IMR-90 (cell line): Measurements from ENCODE around the gene COL2A1. TPM values are rescaled to one million over a fixed set of nuclear protein-coding genes. Genes with fewer than 3 reads are reported as not detected.

Experiments used
- ATAC-seq: fragments of 200-7000 bp; cut with Tn5 transposase; 2 replicates; pipeline ENCODE4 v1.9.1; 2020; ENCODE audit warnings: low read depth, mild to moderate bottlenecking, moderate library complexity
- BruUV-seq: library from RNA; stranded (reverse); fragments of 400-500 nt; replicated peaks from 2 replicates; lab custom pipeline; 2021; lab: Mats Ljungman, UMichigan
- CTCF ChIA-PET: fragments of 300-600 bp; formaldehyde crosslinking; extraction: SDS; loops from one replicate; lab custom pipeline; 2021; ENCODE audit warnings: antibody characterized with exemption; lab: Yijun Ruan, JAX
- POLR2A ChIA-PET: fragments of 300-600 bp; sonication (Branson Sonifier 250); formaldehyde crosslinking; loops from one replicate; lab custom pipeline; 2022; ENCODE audit warnings: antibody characterized with exemption; ENCODE audit not compliant: unreplicated experiment; lab: Charles Lee
- DNase-seq: peaks from one replicate; pipeline ENCODE4 v3.0.0; 2013
- H2AFZ ChIP-seq: replicated peaks from 2 replicates; pipeline ENCODE3; 2013; ENCODE audit warnings: low read length, mild to moderate bottlenecking; ENCODE audit not compliant: poor library complexity
- H2AK5ac ChIP-seq: 2 replicates; pipeline ENCODE4 v1.6.1; 2013; ENCODE audit warnings: low read depth, low read length, inconsistent platforms
- H2AK9ac ChIP-seq: replicated peaks from 2 replicates; pipeline ENCODE3; 2013; ENCODE audit warnings: mild to moderate bottlenecking, low read depth, low read length, moderate library complexity; ENCODE audit not compliant: poor library complexity
- H2BK120ac ChIP-seq: 2 replicates; pipeline ENCODE4 v1.6.1; 2013; ENCODE audit warnings: low read depth, low read length, inconsistent platforms
- H2BK15ac ChIP-seq: 3 replicates; pipeline ENCODE4 v1.6.1; 2013; ENCODE audit warnings: low read depth, low read length, inconsistent platforms
- H2BK20ac ChIP-seq: 2 replicates; pipeline ENCODE4 v1.6.1; 2013; ENCODE audit warnings: low read depth, mild to moderate bottlenecking, inconsistent platforms, low read length, moderate library complexity
- H2BK5ac ChIP-seq: 2 replicates; pipeline ENCODE4 v1.6.1; 2013; ENCODE audit warnings: mild to moderate bottlenecking, low read depth, low read length, inconsistent platforms; ENCODE audit not compliant: poor library complexity, severe bottlenecking
- H3K14ac ChIP-seq: replicated peaks from 2 replicates; pipeline ENCODE4 v1.6.1; 2013; ENCODE audit warnings: low read depth, low read length, inconsistent platforms
- H3K18ac ChIP-seq: 2 replicates; pipeline ENCODE4 v1.6.1; 2013; ENCODE audit warnings: low read depth, low read length, control low read depth
- H3K23ac ChIP-seq: 2 replicates; pipeline ENCODE4 v1.6.1; 2013; ENCODE audit warnings: low read depth, low read length, inconsistent platforms
- H3K27ac ChIP-seq: 2 replicates; pipeline ENCODE4 v1.5.1; 2013; ENCODE audit warnings: mild to moderate bottlenecking, control low read depth, low read length; ENCODE audit not compliant: insufficient read depth
- H3K27me3 ChIP-seq: 2 replicates; pipeline ENCODE4 v1.6.1; 2013; ENCODE audit warnings: low read length; ENCODE audit not compliant: control insufficient read depth, insufficient read depth
- H3K36me3 ChIP-seq: 2 replicates; pipeline ENCODE4 v1.6.1; 2013; ENCODE audit warnings: low read length, mixed read lengths; ENCODE audit not compliant: control insufficient read depth, insufficient read depth
- H3K4ac ChIP-seq: 2 replicates; pipeline ENCODE4 v1.6.1; 2013; ENCODE audit warnings: low read depth, low read length, inconsistent platforms
- H3K4me1 ChIP-seq: 2 replicates; pipeline ENCODE4 v1.6.1; 2013; ENCODE audit warnings: low read length, mixed read lengths; ENCODE audit not compliant: control insufficient read depth, insufficient read depth
- H3K4me2 ChIP-seq: 2 replicates; pipeline ENCODE4 v1.6.1; 2013; ENCODE audit warnings: low read depth, mild to moderate bottlenecking, control low read depth, low read length, moderate library complexity
- H3K4me3 ChIP-seq: 2 replicates; pipeline ENCODE4 v1.5.1; 2013; ENCODE audit warnings: low read depth, mild to moderate bottlenecking, control low read depth, low read length, moderate library complexity; ENCODE audit not compliant: insufficient read depth
- H3K56ac ChIP-seq: 2 replicates; pipeline ENCODE4 v1.6.1; 2013; ENCODE audit warnings: low read length, inconsistent platforms; ENCODE audit not compliant: insufficient read depth; ENCODE audit errors: extremely low read depth
- H3K79me1 ChIP-seq, 2 experiments: 2 replicates each; pipeline ENCODE4 v1.6.1; 2013; ENCODE audit warnings: low read length in 2 of 2, inconsistent platforms in 1 of 2, low read depth in 1 of 2
- H3K9ac ChIP-seq: 2 replicates; pipeline ENCODE4 v1.6.1; 2013; ENCODE audit warnings: low read depth, low read length, control low read depth
- H3K9me1 ChIP-seq: 2 replicates; pipeline ENCODE4 v1.6.1; 2013; ENCODE audit warnings: low read length, inconsistent platforms; ENCODE audit not compliant: insufficient read depth
- H3K9me3 ChIP-seq: 2 replicates; pipeline ENCODE4 v1.6.1; 2013; ENCODE audit warnings: low read length; ENCODE audit not compliant: control insufficient read depth, insufficient read depth
- H4K20me1 ChIP-seq: 2 replicates; pipeline ENCODE4 v1.6.1; 2013; ENCODE audit warnings: low read length, inconsistent platforms; ENCODE audit not compliant: insufficient read depth
- H4K5ac ChIP-seq: 2 replicates; pipeline ENCODE4 v1.6.1; 2013; ENCODE audit warnings: mild to moderate bottlenecking, low read depth, low read length, control low read depth
- H4K8ac ChIP-seq, 2 experiments: 2 replicates each; pipeline ENCODE4 v1.6.1; 2013; ENCODE audit warnings: low read depth in 2 of 2, low read length in 2 of 2, control low read depth in 1 of 2, inconsistent platforms in 1 of 2
- H4K91ac ChIP-seq: 2 replicates; pipeline ENCODE4 v1.6.1; 2013; ENCODE audit warnings: low read depth, low read length, inconsistent platforms; ENCODE audit not compliant: insufficient read depth
- BHLHE40 ChIP-seq: fragments of 150-350 bp; IDR thresholded peaks from 2 replicates; pipeline ENCODE4 v1.6.1; 2016; ENCODE audit warnings: mild to moderate bottlenecking, low read depth, low read length
- ELK1 ChIP-seq: fragments of 150-350 bp; IDR thresholded peaks from 2 replicates; pipeline ENCODE4 v1.6.1; 2016; ENCODE audit warnings: low read depth, mild to moderate bottlenecking, low read length, moderate library complexity, borderline replicate concordance
- FOS ChIP-seq: fragments of 150-350 bp; IDR thresholded peaks from 2 replicates; pipeline ENCODE4 v1.6.1; 2016; ENCODE audit warnings: low read depth, low read length
- MAFK ChIP-seq: IDR thresholded peaks from 2 replicates; pipeline ENCODE4 v1.6.1; 2012; ENCODE audit warnings: low read depth, low read length, improper control_type of control experiment
- MAZ ChIP-seq: IDR thresholded peaks from 2 replicates; pipeline ENCODE4 v1.6.1; 2012; ENCODE audit warnings: low read depth, mild to moderate bottlenecking, low read length, improper control_type of control experiment, moderate library complexity, borderline replicate concordance
- MXI1 ChIP-seq: IDR thresholded peaks from 2 replicates; pipeline ENCODE4 v1.6.1; 2012; ENCODE audit warnings: low read depth, mild to moderate bottlenecking, low read length, moderate library complexity, borderline replicate concordance
- NFE2L2 ChIP-seq: fragments of 150-350 bp; IDR thresholded peaks from 2 replicates; pipeline ENCODE4 v1.6.1; 2016; ENCODE audit warnings: low read depth, mild to moderate bottlenecking, low read length
- RAD21 ChIP-seq: IDR thresholded peaks from 2 replicates; pipeline ENCODE4 v1.6.1; 2012; ENCODE audit warnings: low read length, improper control_type of control experiment
- RFX5 ChIP-seq: IDR thresholded peaks from 2 replicates; pipeline ENCODE4 v1.8.0; 2012; ENCODE audit warnings: low read depth, mild to moderate bottlenecking, low read length, moderate library complexity
- SMC3 ChIP-seq: fragments of 150-350 bp; IDR thresholded peaks from 2 replicates; pipeline ENCODE4 v1.6.1; 2016; ENCODE audit warnings: low read depth, mild to moderate bottlenecking, antibody characterized with exemption, low read length, moderate library complexity
- USF2 ChIP-seq: fragments of 150-350 bp; IDR thresholded peaks from 2 replicates; pipeline ENCODE4 v1.6.1; 2017; ENCODE audit warnings: mild to moderate bottlenecking, antibody characterized with exemption, low read length, low read depth
- WGBS, 2 experiments: methylation state at CpG; one replicate each; pipeline versions ENCODE4 v1.1.5 to v1.1.7; 2013; ENCODE audit warnings: missing lambda C conversion rate in 2 of 2; ENCODE audit not compliant: insufficient read length in 1 of 2; ENCODE audit errors: extremely low coverage in 2 of 2; 5-methylcytosine and 5-hydroxymethylcytosine counted together
- dilution Hi-C: fragments of 300-500 bp; cut with HindIII; formaldehyde crosslinking; loops from one replicate; pipeline ENCODE4 v1.14.3; 2018; ENCODE audit warnings: low sequenced_read_pairs; ENCODE audit not compliant: unreplicated experiment
- in situ Hi-C: fragments of 300-500 bp; cut with MboI; formaldehyde crosslinking; loops from 3 replicates; pipeline ENCODE4 v1.14.3; 2019; ENCODE audit warnings: low sequenced_read_pairs, inconsistent platforms, mixed read lengths
- intact Hi-C: fragments of 100-400 bp; cut with micrococcal nuclease; formaldehyde crosslinking; loops from 2 replicates; pipeline ENCODE4 v1.10.0; 2022
- polyA plus RNA-seq, 3 experiments: library from polyadenylated mRNA; depleted of rRNA; stranded (reverse); fragments of >200 nt; gene quantifications; 2 replicates each; pipeline ENCODE4 v1.2.3, GENCODE V29; 2012; ENCODE audit warnings: low replicate concordance in 1 of 3
- total RNA-seq: library from RNA; depleted of rRNA; stranded (reverse); fragments of >200 nt; gene quantifications from 2 replicates; pipeline ENCODE4 v1.2.3, GENCODE V29; 2012

COL2A1 gene
- total and polyA plus RNA-seq, 2 of the 4 experiments (the other 2 are of a cell fraction), result 0.05 TPM; not detected in 1

- no peak overlapping the region for H3K14ac ChIP-seq
- no peak overlapping the region for H3K4me2 ChIP-seq
- no peak overlapping the region for H2BK15ac ChIP-seq
- H3K4ac ChIP-seq, result no peak overlapping the region
- DNase-seq (no peak), ATAC-seq (no peak)
- no CpG with 5 or more reads among the region's 3 CpGs for WGBS, 2 experiments
- ChIA-PET CTCF (no interaction called here), POLR2A (no interaction called here)
- H2AFZ ChIP-seq, result no peak overlapping the region
- TF ChIP-seq RFX5, result no peak
- TF ChIP-seq SMC3, result no peak
- TF ChIP-seq RAD21, result no peak
- no peak for TF ChIP-seq MAFK
- no peak for TF ChIP-seq MAZ
- no peak for TF ChIP-seq FOS
- TF ChIP-seq MXI1, result no peak
- no peak for TF ChIP-seq ELK1
- TF ChIP-seq NFE2L2, result no peak
- TF ChIP-seq USF2, result no peak
- TF ChIP-seq BHLHE40, result no peak
- no peak overlapping the region for H3K4me3 ChIP-seq
- dilution Hi-C loops (no loop called here), in situ Hi-C loops (no loop called here), intact Hi-C loops (no loop called here)
- no peaks in the 10 kb centered on the region for H3K79me1 ChIP-seq
- no peak overlapping the region for H3K9ac ChIP-seq
- H2BK20ac ChIP-seq, result no peak overlapping the region
- H3K23ac ChIP-seq, result no peak overlapping the region
- no peaks in the 10 kb centered on the region for H3K9me3 ChIP-seq
- no peak overlapping the region for H3K18ac ChIP-seq
- no peak overlapping the region for H2BK5ac ChIP-seq
- H4K20me1 ChIP-seq, result no peaks in the 10 kb centered on the region
- no peaks in the 10 kb centered on the region for H3K36me3 ChIP-seq
- H3K27me3 ChIP-seq, result peaks cover 67% of the 10 kb centered on the region
- H4K8ac ChIP-seq, result no peak overlapping the region
- H3K27ac ChIP-seq, result no peak overlapping the region
- no peaks in the 10 kb centered on the region; the same call in 1 of the 2 replicates for H3K4me1 ChIP-seq
- no peaks in the 10 kb centered on the region for H3K9me1 ChIP-seq
- no peak overlapping the region for H2BK120ac ChIP-seq
- H4K91ac ChIP-seq, result no peak overlapping the region
- BruUV-seq, result no TSS peak
- no peak overlapping the region for H3K56ac ChIP-seq
- no peak overlapping the region for H4K5ac ChIP-seq
- H2AK9ac ChIP-seq, result no peak overlapping the region
- H2AK5ac ChIP-seq, result no peak overlapping the region
Observed at GRCh38 chr12:48022180-48022521, 17.9 kb upstream of the COL2A1 start.
